GM11168 (cell line): ENCODE measurements around the gene AVPI1.
"Not testable (repeated sequence)": the region's sequence is repeated elsewhere in the genome, so short reads cannot be mapped to it uniquely, and the experiment has no call there.

Experiments used
- in situ Hi-C: fragments of 300-500 bp; cut with MboI; formaldehyde crosslinking; loops from one replicate; pipeline ENCODE4 v1.12.0; 2022; ENCODE audit warnings: low sequenced_read_pairs; ENCODE audit not compliant: unreplicated experiment

AVPI1 gene

DNA sequence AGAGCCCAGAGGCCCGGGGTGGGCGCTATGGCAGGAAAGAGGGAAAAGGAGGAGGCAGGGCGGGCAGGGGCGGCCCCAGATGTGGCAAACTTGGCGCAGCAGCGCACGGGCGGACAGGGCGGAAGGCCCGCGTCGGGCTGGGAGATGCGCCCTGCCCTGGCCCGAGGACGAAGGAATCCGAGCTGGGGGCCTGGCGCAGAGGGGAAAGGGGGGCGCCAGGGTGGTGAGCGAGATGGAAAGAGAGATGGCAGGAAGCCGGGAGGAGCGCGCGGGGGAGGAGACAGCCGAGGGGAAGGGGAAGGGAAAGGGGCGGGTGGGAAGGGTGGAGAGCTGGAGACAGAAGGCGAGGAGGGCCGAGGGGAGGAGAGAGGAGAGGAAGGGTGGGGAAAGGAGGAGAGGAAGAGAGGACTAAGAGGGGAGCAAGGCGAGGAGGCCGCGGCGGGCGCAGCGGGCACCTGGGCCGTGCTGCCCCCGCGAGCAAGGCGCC lies 26.3 kb upstream of the AVPI1 start, which contains the start of gene MARVELD1:
TSS of gene MARVELD1 (plus strand) at position 392 of the 487 bp plus-strand sequence. CDS start 147 bp downstream, outside the sequence.
- in situ Hi-C loops = no loop called here

DNA sequence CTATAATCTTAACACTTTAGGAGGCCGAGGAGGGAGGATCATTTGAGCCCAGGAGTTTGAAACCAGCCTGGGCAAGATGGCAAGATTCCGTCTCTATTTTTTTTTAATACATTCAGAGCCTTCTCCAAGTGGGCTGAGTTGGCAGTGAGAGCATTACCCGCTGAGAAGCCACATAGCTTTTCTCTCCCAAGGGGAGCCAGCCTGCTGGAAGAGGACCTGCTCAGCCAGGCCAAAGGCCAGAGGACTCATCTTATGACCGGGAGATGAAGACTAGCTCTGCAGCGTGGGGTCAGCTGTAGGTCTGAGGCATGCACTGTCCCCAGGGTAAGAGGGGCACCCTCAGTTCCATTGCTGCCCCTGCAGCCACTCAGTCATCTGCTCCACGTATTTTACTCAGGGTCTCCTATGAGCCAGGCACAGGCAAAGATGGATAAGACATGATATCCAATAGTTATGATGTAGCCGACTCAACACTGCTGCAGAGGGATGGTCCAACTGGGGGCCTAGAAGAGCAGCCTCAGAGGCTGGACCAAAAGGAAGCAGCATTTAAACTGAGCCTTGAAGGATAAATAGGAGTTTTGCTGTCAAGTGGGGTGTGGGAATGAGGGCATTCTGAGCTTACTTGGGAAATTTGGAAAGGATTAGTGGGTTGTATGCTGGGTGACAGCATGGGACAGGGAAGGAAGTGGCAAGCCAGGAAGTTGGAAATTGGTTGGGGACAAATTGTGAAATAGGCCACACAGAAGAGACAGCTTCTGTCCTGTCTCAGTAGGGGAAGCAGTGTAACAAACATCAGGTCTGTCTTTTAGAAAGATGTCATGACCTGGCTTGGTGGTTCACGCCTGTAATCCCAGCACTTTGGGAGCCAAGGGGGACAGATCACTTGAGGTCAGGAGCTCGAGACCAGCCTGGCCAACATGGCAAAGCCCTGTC lies 24.9 kb upstream of the AVPI1 start:
- in situ Hi-C loops = no loop called here

DNA sequence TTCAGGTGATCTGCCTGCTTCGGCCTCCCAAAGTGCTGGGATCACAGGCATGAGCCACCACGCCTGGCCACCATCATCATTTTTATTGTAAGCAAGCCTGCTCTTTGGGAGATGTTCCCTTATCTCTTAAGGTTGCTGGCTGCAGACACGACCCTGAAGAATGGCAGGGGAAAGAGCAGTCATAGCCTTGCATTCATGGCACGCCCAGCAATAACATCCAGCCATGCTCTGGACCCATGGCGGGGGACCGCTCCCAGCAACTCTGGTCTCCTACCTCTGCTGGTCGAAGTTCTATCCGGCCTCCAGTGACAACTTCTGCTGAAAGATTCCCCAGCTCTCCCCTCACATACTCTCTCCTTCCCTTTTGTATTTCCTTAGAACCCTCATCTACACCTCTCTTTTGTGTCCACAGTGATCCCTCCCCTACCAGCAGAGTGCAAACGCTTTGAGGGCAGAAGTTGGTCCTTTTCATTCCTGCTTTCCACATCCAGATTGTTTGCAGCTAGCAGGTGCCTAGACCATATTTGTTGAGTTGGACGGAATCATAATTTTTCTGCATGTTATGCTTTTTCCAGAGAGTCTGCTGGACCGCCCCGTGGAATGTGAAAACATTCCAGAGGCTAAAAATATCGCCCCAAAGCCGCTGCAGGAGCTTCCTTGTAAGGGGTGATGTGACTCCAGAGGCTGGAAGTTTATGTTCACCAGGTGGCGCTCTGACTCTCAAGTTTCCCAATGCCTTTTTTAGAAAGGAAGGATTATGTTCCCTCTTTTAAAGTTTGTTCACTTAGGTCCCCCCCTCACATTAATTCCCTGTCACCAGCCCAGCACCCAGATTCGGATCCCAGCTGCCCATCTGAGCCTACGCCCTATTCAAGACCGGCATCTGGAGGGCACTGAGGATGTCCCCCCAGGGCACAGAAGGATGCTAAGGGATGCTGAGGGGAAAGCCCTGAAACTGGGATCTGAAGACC lies 22.2 kb upstream of the AVPI1 start:
- in situ Hi-C loops = no loop called here

DNA sequence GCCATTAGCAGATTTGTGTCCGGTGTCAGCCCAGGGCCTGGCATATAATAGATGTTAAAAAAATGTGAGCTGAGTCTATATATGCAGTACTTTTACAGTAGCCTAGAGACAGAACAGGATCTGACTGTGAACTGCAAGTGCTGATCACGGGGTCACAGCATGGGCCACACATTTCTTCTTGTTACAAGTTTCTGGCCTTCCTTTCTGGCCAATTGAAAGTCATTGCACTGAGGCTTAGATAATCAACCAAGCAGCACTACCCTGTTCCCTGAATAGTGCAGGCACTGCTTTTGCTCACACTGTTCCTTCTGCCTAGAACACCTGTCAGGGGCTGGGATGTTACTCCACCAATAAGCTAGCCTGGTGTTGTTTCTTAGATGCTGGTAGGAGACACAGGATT lies 21.1 kb upstream of the AVPI1 start:
- in situ Hi-C loops = no loop called here

DNA sequence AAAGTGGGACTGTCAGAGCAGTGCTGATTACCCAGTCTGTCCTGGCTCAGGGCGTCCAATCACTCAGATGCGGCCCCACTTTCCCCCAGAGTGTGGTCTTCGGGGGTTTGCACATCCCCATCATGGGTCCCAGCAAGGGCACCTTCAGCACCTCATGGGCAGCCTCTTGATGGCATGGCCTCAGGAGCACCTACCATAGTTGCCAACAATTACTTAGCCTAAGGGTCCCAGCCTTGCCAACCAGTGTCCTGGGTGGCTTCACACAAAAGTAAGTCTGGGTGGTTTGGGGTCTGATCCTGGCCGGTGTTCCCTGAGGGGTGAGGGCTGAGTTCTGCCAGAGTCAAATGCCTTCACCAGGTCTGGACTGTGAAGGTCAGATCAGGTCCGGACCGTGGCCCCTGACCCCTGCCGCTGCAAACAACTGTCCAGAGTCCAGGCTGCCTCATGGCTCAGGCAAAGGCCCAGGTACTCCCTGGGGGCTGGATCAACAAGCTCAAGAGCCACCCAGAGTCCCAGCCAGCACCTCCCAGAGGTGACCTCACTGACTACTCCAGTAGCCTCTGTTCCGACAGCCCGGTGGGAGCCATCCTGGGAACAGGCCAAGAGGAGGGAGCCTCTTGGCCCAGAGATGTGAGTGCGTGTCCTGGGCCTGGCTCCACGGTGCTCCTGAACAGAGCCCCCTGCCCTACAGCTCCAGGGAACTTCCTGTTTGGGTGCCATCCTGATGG lies 20.3 kb upstream of the AVPI1 start:
- in situ Hi-C loops = no loop called here

DNA sequence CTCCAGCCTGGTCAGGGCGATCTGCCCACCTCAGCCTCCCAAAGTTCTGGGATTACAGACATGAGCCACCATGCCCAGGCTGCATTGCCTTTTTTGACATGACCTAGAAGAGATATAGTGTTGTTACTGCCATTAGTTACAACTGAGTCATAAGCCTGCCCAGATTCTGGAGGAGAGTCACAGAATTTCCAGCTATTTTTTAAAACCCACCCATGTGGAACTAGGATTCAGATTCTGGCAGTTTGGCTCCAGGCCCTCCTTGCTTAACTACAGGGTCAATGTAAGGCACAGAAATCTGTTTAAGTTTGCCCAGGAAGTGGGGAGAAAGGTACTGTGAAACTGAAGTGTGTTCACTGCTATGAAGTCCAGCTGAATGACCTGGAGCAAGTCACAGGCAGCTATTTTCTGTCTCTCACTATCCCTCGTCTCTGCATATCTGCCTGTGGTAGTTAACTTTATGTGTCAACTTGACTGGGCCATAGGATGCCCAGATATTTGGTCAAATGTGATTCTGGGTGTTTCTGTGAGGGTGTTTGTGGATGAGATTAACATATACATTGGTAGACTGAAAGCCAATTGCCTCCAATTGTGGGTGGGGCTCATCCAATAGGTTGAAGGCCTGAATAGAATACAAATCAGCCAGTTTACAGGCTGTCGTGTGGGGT lies 18.1 kb upstream of the AVPI1 start:
- in situ Hi-C loops = no loop called here

DNA sequence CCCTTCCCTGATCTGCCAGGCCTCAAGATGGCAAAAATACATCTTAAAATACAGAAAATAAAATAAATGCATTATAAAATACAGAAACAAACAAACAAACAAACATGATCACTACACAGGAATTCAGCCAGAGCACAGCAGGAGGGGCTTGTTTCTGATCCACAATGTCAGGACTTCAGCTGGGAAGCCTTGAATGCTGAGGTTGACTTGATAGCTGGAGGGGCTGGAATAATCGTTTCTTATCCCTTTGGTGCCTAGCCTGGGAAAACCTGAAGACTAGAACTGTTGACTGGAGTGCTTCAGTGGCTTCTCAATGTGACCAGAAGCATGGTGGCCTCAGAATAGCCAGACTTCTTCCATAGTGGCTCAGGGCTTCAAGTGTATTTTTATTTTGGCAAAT lies 17.3 kb upstream of the AVPI1 start:
- in situ Hi-C loops = no loop called here

DNA sequence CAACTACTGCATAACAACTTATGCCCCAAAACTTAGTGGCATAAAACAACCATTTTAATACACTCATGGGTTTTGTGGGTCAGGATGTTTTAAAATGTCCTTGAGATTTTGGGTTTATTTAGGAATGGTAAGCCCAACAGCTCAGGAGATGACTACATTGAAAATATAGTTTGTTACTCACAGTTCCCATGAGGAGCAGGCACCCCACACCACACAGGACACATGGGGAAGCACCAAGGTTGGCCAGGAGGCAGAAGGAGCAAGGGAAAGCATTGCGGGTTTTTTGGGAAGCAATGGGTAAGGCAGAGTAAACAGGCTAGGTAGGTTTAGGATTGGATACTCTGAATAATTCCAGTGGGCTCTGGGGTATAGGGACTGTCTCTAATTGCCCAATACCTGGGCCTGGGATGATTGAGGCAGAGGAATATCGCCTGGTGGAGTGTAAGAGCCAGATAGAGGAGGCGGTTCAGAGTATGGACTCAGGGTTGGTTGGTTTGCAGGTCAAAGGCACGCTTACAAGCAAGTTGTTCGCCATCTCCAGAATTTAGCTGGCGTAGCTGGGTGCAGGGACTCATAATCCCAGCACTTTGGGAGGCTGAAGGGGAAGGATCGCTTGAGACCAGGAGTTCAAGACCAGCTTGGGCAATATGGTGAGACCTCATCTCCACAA lies 16.5 kb upstream of the AVPI1 start:
- in situ Hi-C loops = no loop called here

DNA sequence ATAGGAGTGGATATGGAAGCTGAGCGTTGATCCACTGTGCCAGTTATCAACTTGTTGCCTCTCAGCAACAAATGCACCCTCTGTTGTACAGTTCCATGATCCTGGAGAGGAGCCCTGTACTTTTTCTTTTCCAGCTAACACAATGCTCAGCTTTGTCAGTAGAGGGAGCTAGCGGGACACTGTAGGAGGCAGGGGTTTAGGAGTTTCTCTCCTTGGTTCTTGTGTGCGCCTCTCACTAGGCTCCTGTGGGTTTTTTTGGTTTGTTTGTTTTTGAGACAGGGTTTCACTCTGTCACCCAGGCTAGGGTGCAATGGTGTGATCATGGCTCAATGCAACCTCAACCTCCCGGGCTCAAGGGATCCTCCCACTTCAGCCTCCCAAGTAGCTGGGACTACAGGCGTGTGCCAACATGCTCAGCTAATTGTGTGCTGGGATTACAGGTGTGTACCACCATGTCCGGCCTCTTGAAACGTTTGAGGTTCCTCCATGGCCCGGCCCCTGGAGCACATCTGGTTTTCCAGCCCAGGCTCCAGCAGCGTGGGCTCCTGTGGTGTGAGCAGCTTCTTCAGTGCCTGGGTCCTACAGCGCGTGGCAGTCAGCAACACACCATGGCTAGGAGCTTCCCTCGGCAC lies 14.5 kb upstream of the AVPI1 start:
- in situ Hi-C loops = no loop called here

DNA sequence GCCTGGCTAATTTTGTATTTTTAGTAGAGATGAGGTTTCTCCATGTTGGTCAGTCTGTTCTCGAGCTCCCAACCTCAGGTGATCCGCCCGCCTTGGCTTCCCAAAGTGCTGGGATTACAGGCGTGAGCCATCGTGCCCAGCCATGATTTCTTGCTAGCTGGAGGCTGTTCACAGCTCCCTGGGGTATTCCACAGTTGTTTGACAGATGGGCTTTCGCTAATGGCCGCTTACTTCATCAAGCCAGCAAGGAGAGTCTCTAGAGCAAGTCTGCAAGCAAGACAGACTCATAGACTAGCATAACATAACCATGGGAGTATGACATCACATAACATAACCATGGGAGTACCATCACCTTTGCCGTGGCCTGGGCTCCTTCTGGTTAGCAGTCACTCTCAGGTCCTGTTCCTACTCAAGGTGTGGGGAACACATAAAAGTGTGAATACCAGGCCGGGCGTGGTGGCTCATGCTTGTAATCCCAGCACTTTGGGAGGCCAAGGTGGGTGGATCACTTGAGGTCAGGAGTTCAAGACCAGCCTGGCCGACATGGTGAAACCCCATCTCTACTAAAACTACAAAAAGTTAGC lies 11.1 kb upstream of the AVPI1 start:
- in situ Hi-C loops = not testable (repeated sequence)

DNA sequence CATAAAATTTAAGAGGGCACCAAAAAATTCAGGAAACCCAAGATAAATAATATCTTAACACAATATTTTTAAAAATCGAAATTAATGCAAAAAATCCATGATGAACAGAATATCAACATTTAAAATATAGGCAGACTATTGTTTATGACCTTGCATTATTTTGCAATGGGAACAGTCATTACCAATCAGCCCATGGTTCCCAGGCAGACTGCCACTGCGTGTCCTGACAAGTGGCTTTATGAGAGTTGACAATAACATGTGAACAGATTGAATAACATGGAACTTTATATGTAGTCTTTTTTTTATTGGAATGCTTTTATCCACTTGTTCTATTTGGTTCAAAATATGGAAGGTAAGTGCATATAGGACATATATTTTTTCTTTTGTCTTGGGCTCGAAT lies 3.1 kb upstream of the AVPI1 start:
- in situ Hi-C loops = no loop called here

DNA sequence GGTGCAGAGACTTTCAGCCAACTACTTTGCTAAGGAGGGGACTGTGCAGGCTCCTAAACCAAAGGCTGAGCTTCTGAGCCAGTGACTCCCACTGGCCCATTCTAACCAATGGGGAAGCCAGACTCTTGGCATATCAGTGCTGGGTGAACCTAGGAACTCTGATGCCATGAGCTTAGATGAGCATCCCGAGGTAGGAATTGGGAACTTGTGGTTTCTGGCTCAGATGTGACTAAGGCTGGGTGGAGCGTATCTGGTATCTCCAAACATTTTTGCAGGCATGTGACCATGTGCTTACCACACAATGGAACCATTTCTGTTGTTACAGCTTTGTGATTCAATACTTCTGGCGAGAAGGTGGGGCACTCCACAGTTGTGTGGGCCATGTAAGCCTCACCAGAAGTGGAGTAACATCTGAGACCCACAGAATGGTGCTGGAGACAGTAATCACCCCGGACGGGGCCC lies 2.5 kb upstream of the AVPI1 start:
- in situ Hi-C loops = no loop called here

DNA sequence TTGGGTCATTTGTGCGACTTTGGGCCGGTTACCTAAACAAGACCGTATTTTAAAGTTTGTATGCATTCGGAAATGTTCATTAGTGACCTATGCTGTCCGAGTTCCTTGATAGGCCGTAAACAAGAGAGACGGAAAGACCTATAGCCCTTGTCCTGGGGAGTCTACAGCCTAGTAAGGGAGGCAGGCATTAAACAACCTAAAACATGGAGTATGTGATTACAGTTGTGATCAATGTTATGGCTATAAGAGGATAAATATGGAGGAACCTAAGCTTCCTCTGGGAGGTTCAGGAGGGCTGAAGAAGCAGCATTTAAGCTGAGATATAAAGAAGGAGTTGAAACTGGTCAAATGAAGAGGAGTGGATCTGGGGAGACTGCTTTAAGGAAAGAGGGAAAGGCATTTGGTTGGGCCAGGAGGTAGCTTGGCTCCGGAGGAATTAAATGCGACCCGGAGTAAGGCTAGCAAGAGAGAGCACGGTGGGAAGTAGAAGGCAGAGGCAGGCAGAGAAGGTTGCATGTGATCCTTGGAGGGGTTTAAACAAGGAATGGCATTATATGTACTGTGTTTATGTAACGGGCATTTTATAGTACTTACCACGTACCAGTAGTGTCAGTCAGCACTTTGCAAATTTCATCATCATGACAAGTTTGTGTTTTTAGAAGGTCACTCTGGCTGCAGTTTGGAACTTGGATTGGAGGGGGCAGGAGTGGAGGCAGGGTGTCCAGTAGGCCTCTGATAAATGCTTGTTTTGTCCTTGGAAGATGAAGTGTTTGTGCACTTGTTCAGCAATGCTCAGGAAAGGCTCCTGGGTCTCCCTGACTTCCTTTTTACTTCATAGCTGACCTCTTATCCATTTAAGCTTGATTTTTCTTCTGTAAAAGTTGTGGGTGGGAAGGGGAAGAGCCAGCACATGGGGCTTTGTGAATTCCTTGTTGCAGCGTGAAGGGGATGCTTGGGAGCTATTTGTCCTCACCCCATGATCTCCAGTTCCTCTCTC lies 1.0 kb upstream of the AVPI1 start:
- in situ Hi-C loops = no loop called here

DNA sequence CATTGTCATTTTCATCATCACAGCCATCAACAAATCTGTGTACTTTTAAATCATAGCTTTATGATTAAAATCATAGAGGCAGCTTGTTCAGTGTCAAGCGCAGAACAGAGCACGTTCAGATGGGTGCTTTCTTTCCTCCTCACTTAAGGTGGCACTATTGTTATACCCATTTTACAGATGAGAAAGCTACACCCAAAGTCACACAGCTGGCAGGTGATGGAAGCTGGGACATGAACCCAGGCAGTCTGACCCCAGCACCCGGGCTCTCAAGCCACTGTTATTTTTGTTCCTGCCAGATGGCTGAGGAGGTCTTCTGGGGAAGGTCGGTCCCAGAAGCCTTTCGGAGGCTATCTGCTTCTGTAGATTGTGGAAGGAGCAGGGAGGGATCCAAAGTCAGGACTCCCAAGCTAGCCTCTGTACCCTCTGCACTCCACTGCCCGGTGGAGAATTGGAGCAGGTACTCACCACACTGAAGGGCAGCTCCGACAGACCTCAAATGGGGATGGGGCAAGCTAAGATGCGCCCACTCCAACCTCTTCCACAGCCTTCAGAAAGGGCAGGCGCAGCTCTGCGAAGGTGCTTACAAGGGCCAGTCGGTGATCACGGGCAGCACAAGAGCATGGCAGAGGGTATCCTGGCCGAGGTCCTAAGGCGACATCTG lies 610 bp downstream of the AVPI1 start:
- in situ Hi-C loops = no loop called here

DNA sequence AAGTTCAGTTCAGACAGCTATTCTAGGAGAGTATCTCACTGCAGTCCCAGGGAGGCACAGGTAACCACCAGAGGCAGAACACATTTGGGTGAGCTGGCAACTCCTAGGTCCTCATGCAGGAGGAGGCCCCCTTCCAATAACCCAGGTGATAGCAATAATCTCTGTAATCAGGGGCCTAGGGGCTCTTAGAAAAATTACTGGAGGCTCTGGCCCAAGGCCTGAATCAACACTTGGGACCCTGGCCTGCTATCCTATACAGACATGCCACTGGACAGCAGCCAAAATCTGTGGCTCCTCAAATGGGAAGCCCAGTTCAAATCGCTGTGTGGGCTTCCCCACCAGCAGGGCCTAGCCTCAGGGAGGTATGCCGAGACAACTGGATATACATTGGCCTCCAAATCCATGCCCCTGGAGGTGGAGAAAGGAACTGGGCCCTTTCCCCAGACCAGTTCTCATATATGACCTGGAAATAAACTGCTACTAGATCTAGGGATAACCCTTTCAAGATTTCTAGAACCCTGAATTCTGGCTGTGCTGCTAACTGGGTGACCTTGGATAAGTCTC lies 1.6 kb downstream of the AVPI1 start:
- in situ Hi-C loops = no loop called here

DNA sequence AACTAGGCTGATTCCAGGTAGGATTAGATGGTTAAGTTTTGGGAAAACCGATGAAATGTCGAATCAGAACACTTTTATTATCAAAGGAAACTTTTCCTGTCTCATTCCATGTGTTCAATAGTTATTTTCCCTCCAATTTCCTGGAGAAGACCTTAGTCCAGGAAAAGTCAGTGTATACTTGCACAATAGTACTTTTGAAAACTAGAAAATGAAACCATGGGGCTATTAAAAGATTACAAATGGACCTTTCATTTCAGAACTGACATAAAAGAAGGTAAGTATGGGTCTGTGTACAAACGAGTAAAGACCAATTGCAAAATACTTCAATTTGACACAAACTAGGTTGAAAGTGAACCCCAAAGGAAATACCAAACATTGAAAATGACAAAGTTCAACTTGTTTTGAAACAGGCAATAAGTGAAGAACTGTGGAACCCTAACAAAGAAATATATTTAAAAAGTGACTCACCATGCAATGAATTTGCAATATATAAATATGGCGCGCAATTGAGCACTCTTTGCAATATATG lies 2.1 kb downstream of the AVPI1 start:
- in situ Hi-C loops = no loop called here
